Ishikawa (cell line): ENCODE results near the gene ZAP70.

Source experiments
- CREB1 ChIP-seq: IDR thresholded peaks from 2 replicates; pipeline ENCODE4 v1.6.1; 2012; ENCODE audit warnings: low read depth
- FOXM1 ChIP-seq: IDR thresholded peaks from 2 replicates; pipeline ENCODE4 v1.6.1; 2012; ENCODE audit warnings: low read depth, borderline replicate concordance
- MAX ChIP-seq: IDR thresholded peaks from 2 replicates; pipeline ENCODE4 v1.6.1; 2012

DNA sequence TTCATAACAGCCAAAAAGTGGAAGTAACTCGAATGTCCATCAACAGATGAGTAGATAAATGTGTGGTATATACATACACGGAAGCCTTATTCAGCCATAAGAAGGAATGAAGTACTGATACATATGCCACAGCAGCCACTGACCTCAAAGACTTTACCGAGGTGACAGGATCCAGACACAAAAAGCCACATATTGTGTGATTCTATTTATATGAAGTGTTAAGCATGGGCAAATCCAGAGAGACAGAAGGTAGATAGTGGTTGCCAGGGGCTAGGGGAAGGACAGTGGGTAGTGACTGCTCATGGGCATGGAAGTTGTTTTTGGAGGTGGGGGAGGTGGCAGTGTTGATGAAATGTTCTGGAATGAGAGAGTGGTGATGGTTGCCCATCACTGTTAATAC is 33.9 kb downstream of the ZAP70 start:
- TF ChIP-seq CREB1, result no peak
- no peak for TF ChIP-seq MAX
- TF ChIP-seq FOXM1, result no peak
